Stimulated activated CD8-positive, alpha-beta memory T cell treated with anti-CD3 and anti-CD28 coated beads, Interleukin-7, amount 100 ng/mL, for 24 hours (primary cell): ENCODE results near the gene LXN.
A peak's percentile ranks its signal among the peaks of the same experiment; 100 is the strongest.
"Not testable (repeated sequence)": the region's sequence is repeated elsewhere in the genome, so short reads cannot be mapped to it uniquely, and the experiment has no call there.

Experiments
- DNase-seq: peaks from one replicate; pipeline ENCODE4 v3.0.0-alpha.2; 2020; ENCODE audit warnings: low read depth

LXN gene, protein sequence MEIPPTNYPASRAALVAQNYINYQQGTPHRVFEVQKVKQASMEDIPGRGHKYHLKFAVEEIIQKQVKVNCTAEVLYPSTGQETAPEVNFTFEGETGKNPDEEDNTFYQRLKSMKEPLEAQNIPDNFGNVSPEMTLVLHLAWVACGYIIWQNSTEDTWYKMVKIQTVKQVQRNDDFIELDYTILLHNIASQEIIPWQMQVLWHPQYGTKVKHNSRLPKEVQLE

DNA sequence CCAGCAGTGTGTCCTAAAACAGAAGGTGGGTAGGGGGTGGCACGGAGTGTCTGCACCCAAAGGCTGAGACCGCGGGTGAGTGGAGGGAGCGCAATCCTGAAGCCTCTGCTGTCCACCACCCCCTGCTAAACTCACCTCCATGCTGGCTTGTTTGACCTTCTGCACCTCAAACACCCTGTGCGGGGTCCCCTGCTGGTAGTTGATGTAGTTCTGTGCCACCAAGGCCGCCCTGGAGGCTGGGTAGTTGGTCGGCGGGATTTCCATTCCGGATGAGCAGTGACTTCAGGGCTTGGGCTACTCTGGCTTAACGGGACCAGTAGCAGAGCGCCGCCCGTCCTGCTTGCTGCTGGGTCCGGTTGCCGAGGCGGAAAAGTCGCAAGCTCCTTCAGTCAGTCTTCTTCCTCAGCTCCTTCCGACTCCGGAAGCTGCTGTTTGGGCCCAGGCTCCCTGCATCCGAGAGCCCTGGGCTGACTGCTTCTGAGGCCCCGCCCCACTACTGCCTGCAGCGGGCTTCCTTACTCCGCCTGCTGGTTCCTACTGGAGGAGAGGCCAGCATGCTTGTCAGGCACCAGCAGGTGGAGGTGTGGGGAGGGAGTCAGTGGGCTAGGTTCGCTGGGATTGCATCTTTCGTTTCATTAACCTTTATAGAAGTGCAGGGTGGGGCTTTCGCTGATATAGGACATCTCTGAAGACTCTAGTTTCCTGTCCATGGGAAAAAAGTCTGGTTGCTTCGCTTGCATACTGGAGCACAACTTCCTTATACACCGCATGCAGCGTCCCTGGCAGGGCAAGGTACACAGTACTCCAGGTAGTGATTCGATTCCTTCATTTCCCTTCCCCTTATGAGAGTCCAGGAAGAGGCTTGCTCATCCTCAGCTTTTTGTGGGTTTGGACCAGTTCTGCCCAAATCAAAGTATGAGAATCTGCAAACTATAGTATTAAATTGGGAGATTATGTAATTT, at the start of gene LXN:
Gene LXN (minus strand): TSS at position 434 of the 962 bp plus-strand sequence. CDS start 170 bp downstream, at position 264.
- DNase-seq = peak; percentile 44

DNA sequence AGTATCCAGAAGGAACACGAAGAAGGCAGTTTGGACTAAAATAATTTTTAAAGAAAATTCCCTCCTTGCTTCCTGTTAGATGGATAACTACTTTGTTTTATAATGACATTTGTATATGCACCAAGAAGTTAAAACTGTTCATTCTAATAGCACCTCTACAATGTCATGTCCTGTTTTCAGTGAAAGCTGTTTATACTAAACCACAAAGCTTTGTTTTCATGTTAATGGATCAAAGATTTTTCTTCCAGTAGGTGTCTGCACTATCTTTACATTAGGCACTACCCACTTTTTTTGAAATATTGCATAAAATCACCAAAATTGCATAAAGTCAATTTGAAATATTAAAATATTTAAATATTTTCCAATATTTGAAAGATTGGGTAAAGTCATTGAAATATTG, 49.7 kb upstream of the LXN start:
- DNase-seq = no peak

DNA sequence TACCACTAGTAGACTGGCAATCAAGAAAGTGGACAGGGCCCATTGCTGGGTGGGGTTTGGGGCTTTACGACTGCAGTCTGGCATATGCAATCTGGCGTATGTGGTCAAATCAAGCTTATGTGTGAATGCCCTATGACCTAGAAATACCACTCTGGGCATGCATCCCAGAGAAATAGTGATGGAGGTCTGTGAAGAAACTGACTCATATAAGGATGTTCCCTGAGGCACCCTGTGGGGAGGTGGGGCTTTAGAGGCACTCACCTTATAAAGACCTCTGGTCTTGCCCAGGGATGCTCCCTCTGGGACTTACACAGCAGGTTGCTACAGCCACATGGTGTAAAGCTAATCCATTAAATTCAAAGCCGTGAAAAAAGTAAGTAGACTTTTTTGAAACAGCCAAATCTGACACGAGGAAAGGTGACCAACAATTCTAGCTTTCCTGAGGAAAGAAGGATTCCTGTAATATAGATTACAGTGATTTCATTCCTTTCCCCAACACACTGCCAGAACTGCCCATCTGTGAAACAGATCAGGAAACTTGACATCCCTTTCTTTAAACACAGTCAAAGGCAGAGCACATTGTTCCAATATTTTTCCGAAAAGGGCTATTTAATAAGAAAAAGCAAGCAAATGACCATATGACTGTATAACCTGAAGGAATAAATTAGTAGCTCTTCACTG, 46.2 kb upstream of the LXN start:
- DNase-seq = no peak

DNA sequence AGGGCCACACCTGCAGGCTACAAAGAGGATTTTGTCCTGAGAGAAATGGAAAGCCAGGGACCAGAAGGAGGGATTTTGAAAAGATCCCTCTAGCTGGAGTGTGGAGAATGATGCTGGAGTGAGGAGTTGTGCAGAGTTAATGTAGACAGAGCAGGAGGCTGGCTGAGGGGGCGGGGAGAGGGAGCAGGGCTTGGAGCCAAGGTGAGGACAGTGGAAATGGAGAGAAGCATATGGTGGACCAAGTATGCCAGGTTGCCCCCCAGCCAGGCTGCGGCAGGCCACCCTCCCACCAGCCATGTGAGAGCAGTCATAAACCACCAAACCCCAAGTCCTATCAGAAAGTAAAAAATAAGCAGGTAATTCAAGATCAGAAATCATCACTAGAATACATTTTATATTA, 45.1 kb upstream of the LXN start:
- no peak for DNase-seq

DNA sequence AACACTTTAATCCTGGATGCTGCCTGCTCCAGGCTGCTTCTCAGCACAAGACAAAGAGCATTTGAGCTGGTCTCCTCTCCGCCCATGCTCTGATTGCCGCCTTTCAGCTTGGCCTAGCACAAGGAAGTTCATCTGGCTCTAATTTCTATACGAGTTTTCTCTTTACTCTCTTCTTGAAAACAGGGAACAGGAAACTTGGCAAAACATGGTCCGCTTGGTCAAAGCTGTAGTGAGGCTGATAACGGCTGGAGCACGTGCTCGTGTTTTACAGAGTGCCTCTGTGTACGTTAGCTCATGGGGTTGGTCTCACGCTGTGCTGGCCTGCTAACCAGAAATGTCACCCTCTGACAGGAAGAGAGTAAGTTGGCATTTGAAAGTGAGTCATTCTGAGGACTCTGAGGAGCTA, 40.6 kb upstream of the LXN start:
- DNase-seq = no peak

DNA sequence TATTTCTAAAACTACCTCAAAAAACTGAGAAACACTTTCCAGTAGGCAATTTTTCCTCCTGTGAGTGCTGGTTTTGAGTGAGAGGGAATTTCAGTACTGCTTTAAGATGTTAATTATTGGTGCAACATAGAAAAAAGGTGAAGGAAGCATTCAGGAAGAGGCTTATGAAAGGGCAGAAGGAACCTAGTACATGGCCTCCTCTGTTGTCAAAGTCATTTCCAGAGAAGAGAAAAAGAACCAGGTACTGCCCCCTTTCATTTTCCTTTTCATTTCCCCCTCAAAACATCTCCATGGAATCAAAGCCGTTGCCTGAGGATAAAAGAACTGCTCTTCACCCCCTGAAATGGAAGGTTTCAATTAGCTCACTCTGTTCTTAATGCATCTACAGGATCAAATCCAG, 40.0 kb upstream of the LXN start:
- DNase-seq = no peak

DNA sequence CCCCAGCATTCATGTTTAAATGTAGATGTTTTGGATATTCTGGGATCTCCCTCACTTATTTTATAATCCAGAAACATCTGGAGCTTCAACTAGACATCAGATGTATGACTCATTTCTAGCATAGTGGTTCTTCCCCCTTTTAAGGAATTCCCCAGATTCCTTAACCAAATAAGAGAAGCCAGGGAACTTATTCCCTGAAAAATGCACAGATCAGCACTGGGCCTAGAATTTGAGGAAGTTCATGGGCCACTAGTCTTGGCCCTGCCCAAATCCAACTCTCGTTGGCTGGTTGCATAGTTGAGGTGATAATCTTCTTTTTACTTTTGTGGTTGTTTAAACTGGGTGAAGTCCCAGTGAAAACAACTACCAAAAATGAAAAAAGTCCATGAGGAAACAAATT, 39.4 kb upstream of the LXN start:
- no peak for DNase-seq

DNA sequence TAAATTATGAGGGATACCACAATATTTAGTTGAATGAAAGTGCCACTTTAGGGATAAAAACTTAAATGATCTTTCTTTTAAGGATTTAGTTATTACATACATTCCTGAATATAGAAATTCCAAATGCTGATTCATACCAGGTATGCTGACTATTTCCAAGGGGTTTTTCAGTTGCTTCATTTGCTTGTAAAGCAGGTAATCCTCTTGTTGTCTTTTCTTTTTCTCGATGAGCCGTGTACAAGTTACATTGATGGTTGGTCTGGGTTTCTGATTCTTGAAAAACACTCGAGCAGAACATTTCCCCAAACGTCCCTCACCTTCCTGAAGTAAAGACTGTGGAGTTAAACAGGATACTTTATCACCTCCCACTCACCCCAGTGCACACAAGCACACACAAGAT, 38.2 kb upstream of the LXN start:
- DNase-seq = no peak

DNA sequence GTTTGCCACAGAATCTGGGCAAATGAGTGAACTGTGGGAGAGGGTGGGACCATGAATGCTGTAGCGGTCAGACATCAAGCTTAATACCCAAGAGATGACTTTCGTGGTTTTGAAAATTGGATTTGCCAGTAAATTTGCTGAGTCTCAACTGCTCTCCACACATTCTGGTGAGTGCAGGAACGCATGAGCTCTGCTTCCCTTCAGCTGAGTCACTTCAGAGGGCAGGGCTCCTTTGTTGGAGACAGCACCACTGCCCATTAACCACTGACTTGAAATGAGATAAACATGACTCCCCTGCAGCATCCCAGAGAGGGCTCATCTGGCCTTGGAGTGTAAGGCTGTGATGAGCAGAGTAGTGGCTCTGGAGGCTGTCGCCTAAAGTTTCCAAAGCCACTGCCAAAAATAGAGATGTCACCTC, 37.2 kb upstream of the LXN start:
- no peak for DNase-seq

DNA sequence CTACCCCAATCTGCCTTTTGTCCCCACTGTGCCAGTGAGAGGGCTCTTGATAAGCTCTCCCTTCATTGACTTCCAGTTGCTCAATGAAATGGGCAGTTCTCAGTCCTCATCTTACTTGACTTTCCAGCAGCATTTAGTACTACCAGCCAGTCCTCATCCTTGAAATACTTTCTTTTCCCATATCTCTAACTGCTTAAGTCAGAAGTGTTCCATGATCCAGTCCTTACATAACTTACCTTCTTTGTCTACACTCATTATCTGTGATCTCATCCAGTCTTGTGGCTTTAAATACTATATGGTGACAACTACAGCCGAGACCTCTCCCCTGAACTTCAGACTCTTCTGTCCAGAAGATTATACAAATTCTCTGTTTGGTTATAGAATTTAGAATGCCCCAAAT, 31.1 kb upstream of the LXN start:
- DNase-seq = no peak

DNA sequence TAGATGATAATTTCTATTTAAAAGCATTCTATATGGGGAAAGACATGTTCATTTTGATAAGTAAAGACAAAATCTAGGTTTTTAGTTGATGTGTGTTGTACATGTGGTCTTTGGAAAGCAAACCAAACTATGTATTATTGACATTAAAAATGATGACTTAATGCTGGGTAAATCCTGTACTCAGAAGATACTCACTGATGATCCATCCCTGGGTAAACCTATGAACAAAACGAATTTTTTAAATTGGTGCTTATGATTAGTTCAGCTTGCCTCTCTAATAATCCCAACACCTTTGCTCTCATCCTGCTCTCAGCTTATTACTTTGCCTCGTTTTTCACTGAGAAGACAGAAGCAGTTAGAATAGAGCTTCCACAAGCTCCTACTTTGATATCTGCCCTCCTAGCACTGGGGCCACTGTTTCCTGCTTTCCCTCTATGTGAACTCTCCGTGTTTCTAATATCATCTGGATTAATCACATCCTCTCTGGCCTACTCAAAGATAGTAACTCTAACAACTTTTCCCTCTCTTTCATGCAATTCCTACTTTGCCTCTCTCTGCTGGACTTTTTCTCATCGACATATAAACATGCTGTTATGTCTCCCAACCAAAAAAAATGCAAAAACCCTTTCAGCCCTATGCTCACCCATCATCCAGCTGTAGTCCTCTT, 30.5 kb upstream of the LXN start:
- no peak for DNase-seq

DNA sequence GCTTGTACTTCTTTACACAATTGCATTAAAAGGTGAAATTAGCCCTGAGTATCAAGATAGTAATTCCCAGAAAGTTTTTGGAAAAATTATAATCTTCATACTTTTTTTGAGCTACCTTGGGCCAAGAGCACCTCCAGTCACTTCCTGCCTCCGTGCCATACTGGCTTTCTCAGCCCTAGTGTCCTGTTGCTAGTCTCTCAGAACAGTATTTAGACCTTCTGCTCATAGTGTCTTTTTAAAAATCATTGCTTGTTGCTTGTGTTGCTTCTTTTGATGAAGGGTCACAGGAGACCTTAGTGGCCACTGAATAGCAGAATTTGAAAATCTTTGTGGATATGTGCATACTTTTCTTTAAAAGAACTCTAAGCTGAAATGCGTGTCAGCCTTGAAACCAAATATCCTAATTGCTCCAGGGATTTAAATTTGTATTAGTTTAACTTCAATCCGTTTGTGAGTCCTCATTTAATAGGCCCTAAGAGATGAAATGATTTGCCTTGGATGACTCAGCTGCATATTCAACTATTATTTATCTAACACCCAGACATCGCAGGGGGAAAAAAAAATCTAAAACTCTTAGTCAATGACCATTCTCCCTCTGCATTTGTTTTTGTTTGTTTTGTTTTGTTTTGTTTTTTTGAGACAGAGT, 29.1 kb upstream of the LXN start:
- DNase-seq = no peak

DNA sequence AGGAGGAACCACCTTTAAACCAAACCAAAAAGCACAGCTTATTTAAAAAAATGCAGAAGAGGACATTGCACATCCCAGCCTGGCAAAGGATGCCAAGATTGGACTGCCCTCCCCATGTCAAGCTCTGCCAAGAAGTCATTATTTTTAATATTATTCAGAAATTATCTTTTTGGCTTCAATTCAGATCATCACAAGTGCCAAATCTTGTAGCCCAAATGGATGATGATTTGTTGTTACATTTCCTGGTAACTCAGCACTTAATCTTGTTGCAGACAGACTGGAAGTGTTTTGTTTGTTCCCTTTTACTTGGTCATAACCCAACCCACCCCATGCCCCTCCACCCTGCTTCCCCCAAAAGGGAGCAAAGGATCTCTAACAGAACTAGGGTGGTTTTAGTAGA, 28.1 kb upstream of the LXN start:
- no peak for DNase-seq

DNA sequence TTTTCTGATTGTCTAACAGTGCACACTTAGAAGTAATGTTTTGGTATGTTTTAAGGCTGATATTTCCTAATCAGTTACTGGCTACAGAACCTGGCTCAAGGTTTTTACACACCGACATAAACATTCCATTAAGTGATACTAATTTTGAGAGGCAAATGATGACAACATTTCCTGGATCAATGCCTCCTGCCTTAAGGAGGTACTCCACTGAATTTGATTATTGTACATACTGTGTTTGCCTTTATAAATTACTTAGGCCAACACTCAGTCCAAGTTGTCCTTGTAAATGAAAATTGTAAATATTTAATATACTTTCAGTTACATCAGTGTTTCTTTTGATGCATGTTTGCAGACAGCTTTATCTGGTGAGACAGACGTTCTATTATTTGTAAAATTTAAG, 24.2 kb upstream of the LXN start:
- DNase-seq = no peak

DNA sequence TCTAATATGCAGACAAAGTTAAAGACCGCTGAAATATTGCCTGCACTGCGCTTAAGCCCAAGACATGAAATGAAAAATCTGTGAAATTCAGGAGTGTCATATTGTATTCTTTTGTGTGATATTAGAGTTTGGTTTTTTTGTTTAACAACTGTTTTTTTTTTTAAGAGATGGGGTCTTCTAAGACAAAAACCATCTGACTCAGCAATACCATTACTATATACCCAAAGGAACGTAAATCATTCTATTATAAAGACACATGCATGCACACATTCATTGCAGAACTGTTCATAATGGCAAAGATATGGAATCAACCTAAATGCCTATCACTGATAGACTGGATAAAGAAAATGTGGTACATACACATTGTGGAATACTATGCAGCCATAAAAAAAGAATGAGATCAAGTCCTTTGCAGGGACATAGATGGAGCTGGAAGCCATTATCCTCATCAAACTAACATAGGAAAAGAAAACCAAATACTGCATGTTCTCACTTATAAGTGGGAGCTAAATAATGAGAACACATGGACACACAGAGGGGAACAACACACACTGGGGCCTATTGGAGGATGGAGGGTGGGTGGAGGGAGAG, 21.5 kb upstream of the LXN start:
- not testable (repeated sequence) for DNase-seq

DNA sequence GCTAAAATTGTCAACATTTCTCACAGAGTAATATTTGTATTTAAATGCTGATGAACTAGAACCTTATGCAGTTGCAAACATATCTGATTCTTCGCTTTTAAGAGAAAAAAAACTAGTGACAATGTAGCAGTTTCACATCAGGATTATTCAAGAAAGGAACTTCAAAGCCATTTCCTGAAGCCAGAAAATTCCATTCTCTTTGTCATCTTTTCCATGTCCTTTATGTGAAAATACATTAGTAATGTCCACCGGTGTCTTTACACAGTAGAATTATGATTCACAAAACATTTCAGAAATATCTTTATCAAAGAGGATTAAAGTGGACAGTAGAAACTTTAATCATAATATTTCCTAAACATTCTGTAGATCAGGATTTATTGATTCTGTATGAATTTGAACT, 12.7 kb upstream of the LXN start:
- DNase-seq = no peak

DNA sequence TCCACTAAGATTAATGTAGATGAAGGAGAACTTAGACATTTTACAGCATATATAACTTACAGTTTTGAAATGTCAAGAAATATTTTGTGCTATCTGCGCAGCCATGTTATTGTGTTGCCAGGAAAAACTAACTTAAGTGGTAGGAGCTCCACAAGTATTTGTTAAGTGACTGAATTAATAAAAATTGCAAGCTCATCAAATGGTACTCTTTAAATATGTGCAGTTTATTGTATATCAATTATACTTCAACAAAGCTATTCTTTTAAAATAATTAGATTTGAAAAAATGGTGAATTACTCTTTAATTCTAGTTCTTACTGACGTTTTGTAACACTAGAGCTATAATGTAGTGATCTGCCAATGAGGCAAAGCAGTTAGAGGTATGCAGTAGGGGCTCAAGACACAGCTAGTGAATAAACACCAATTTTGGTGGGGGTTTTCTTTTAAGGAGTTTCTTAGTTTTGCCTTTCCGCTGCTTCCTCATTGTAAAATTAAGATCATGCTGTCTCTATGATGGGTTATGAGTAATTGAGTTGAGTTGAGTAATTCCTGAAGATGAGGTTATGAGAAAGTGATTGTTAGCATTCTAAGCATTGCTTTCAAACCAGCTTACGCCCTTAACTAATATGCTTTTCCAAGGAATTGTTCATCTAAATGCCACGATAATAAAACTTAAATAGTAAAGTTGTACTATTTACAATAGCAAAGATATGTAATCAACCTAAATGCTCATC, 10.9 kb upstream of the LXN start:
- no peak for DNase-seq

DNA sequence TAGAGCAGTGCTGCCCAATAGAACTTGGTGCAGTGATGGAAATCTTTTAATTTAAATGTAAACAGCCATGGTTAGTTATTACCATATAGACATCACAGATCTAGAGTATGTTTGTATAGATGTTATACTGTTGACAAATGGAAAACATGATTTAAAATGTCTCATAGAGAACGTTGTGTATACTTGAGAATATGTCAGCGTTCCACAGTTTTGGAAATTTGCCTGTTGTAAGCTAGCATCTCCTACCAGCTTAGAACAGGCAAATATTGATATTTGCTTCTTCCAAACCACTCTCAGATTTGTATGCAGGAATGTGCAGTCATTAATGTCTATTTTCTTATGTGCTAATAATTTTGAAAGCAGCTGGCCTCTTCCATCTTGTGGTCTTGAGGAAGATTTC, 8.4 kb upstream of the LXN start:
- DNase-seq = no peak

DNA sequence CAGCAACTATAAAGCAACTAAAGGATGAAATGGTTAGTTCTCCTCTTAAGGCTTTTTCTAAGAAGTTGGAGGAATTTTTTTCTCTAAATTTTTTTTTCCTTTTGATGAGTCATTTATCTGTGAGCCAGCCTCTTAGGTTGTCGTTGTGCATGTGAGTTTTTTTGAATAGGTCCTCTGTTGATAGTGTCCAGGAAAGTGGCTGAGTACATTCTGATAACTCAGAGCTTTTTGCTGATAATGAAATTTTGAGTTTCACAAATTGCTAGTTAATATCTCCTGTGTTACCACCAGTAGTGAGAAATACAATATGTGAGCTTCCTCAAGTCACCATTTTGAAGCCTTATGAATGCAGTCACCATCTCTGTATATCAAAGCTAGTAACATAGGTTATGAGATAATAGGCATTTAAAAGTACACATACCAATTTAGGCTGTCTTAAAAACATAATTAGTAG, 7.1 kb upstream of the LXN start:
- no peak for DNase-seq

DNA sequence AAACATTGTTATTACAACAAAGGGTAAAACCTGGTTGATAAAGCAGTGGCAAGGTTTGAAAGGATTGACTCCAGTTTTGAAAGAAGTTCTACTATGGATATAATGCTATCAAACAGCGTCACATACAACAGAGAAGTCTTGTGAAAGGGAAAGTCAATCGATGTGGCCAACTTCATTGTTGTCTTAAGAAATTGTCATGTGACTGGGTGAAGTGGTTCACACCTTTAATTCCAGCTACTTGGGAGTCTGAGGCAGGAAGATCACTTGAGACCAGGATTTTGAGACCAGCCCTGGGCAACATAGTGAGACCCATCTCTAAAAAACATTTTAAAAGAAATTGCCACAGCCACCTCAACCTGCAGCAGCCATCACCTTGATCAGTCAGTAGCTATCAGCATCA, 6.2 kb upstream of the LXN start:
- no peak for DNase-seq

DNA sequence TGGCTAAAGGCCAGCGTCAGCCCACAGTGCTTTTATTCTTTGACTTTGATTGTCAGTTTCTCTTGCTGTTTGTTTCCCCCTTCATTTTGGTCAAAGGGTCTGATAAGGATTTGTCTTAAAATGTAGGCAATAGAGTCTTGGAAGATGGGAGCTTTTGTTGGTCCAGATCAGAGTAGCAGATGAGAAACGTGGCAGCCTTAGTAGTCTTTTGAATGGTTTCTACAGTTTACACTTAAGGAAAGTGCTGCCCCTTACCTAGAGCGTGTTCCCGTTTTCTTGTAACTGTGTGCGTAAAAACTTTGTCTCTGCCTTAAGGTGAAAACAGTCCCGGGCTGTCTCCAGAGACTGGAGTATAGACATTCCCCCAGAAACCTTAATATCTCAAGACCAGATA, 630 bp downstream of the LXN start:
- DNase-seq = no peak
